Vagina (tissue), 2 donors: ENCODE measurements around the gene GTF2IRD1. TPM values are rescaled to one million over a fixed set of nuclear protein-coding genes. Genes with fewer than 3 reads are reported as not detected.

Source experiments
- DNase-seq, 2 donors: peaks; one replicate each; pipeline ENCODE4 v3.0.0-alpha.2; 2017; ENCODE audit errors: extremely low spot score in 2 of 2
- H3K27ac ChIP-seq: fragments of 200-600 bp; sonication (generic); one replicate; pipeline ENCODE4 v1.5.1; 2019
- H3K27me3 ChIP-seq: fragments of 200-600 bp; sonication (generic); one replicate; pipeline ENCODE4 v1.5.1; 2019
- H3K36me3 ChIP-seq, 2 donors: fragments of 200-600 bp; sonication (generic); one replicate each; pipeline ENCODE4 v1.5.1; 2017 to 2019
- H3K4me1 ChIP-seq: fragments of 200-600 bp; sonication (generic); one replicate; pipeline ENCODE4 v1.5.1; 2019
- H3K4me3 ChIP-seq, 2 donors: fragments of 200-600 bp; sonication (generic); 1 replicate in 1 of 2; 2 replicates in 1 of 2; pipeline ENCODE4 v1.5.1; 2016 to 2019
- H3K9me3 ChIP-seq: fragments of 200-600 bp; sonication (generic); one replicate; pipeline ENCODE4 v1.5.1; 2019
- POLR2A ChIP-seq, 2 donors: fragments of 450-650 bp; IDR thresholded peaks; one replicate each; pipeline ENCODE4 v1.6.1; 2017; ENCODE audit warnings: antibody characterized with exemption in 2 of 2, mild to moderate bottlenecking in 2 of 2, moderate library complexity in 2 of 2
- POLR2AphosphoS5 ChIP-seq, 2 donors: sonication (generic); formaldehyde crosslinking; IDR thresholded peaks; one replicate each; pipeline ENCODE4 v1.9.0; 2017; ENCODE audit warnings: antibody characterized with exemption in 2 of 2, mild to moderate bottlenecking in 2 of 2, low read depth in 1 of 2; ENCODE audit not compliant: insufficient read depth in 1 of 2
- intact Hi-C: fragments of 100-400 bp; cut with DNase I; formaldehyde crosslinking; loops from one replicate; pipeline ENCODE4 v1.15.1; 2023
- total RNA-seq: library from RNA; depleted of rRNA; stranded (reverse); fragments of >200 nt; gene quantifications from one replicate; pipeline ENCODE4 v1.2.3, GENCODE V29; 2016
- TF ChIP-seq, protein P1 (sequence below), 3 experiments: fragments of 450-650 bp in 2 of 3; fragments of 200-600 bp in 1 of 3; sonication (generic) in 1 of 3; IDR thresholded peaks; one replicate each; pipeline ENCODE4 v1.5.1; 2017 to 2019; ENCODE audit warnings: antibody characterized with exemption in 3 of 3, mild to moderate bottlenecking in 2 of 3, moderate library complexity in 2 of 3

GTF2IRD1 gene
- total RNA-seq, 1 donor from 2014 or later: 33.6 TPM

DNA sequence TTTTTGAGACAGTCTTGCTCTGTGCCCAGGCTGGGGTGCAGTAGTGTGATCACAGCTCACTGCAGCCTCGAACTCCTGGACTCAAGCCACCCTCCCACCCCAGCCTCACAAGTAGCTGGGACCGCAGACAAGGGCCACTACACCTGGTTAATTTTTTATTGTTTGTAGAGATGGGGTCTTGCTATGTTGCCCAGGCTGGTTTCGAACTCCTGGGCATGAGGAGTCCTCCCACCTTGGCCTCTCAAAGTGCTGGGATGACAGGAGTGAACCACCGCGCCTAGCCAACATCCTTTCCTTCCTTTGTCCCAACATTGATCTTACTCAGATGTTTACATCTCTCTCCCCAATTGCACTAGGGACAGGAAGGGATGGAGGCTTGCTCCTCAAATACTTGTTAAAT lies 3.3 kb downstream of the GTF2IRD1 start:
- no peaks in the 10 kb centered on the region for H3K27me3 ChIP-seq

GRCh38 chr7:74461970-74462706 lies 8.4 kb downstream of the GTF2IRD1 start:
- Histone ChIP-seq H3K9me3 (no peaks in the 10 kb centered on the region), H3K27me3 (no peaks in the 10 kb centered on the region), H3K4me3 (no peak overlapping the region), H3K27ac (no peak overlapping the region), H3K36me3 (no peaks in the 10 kb centered on the region), H3K4me1 (peaks cover 28% of the 10 kb centered on the region)
- DNase-seq: no peak
- TF ChIP-seq, protein P1, sequence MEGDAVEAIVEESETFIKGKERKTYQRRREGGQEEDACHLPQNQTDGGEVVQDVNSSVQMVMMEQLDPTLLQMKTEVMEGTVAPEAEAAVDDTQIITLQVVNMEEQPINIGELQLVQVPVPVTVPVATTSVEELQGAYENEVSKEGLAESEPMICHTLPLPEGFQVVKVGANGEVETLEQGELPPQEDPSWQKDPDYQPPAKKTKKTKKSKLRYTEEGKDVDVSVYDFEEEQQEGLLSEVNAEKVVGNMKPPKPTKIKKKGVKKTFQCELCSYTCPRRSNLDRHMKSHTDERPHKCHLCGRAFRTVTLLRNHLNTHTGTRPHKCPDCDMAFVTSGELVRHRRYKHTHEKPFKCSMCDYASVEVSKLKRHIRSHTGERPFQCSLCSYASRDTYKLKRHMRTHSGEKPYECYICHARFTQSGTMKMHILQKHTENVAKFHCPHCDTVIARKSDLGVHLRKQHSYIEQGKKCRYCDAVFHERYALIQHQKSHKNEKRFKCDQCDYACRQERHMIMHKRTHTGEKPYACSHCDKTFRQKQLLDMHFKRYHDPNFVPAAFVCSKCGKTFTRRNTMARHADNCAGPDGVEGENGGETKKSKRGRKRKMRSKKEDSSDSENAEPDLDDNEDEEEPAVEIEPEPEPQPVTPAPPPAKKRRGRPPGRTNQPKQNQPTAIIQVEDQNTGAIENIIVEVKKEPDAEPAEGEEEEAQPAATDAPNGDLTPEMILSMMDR (IDR thresholded peaks at IDR 0.05): no peak
- TF ChIP-seq POLR2A (IDR thresholded peaks at IDR 0.05) (no peak), POLR2AphosphoS5 (IDR thresholded peaks at IDR 0.05; ENCODE audit: insufficient read depth in 1 of 2, low read depth in 1 of 2) (no peak)
- intact Hi-C loops: no loop called here

More for the DNA sequence above, 3.3 kb downstream of the GTF2IRD1 start:
- TF ChIP-seq POLR2AphosphoS5 (IDR thresholded peaks at IDR 0.05; ENCODE audit: insufficient read depth in 1 of 2, low read depth in 1 of 2): no peak
- TF ChIP-seq POLR2A (IDR thresholded peaks at IDR 0.05): no peak
- TF ChIP-seq, protein P1 (IDR thresholded peaks at IDR 0.05): no peak
- H3K4me3 ChIP-seq: no peak overlapping the region
- intact Hi-C loops: loop anchor here (10.0 kb wide), 1 partner anchor 198 kb away; the partner anchor contains the start of gene GTF2I
- H3K36me3 ChIP-seq: no peaks in the 10 kb centered on the region
- peaks cover 31% of the 10 kb centered on the region for H3K4me1 ChIP-seq
- no peak for DNase-seq
- H3K9me3 ChIP-seq: no peaks in the 10 kb centered on the region
- H3K27ac ChIP-seq: peak overlapping the region; percentile 97

DNA sequence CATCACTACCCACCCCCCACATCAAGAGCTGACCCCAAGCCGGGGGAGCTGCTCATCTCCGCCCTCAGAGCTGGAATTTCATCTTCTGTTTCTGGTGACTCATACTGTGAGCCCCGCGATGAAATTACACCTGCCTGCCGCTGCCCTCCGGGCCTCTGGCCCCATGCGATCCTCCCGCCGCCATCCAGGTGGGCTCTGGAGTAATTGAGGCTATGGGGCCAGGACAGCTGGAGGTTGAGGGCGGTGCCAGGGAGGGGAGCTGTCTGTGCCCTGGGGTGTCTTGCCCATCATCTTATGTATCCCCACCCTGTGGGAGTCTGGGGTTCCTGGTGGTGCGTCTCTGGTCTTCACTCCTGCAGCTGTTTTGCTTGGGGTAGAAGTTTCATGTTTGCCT lies 9.0 kb downstream of the GTF2IRD1 start:
- H3K9me3 ChIP-seq: no peaks in the 10 kb centered on the region
- no peaks in the 10 kb centered on the region for H3K36me3 ChIP-seq
- no peak overlapping the region for H3K4me3 ChIP-seq
- peaks cover 32% of the 10 kb centered on the region for H3K4me1 ChIP-seq
- no peaks in the 10 kb centered on the region for H3K27me3 ChIP-seq
- intact Hi-C loops: no loop called here
- TF ChIP-seq POLR2AphosphoS5 (IDR thresholded peaks at IDR 0.05; ENCODE audit: insufficient read depth in 1 of 2, low read depth in 1 of 2) (no peak), POLR2A (IDR thresholded peaks at IDR 0.05) (no peak)
- TF ChIP-seq, protein P1 (IDR thresholded peaks at IDR 0.05): no peak
- DNase-seq: no peak
- no peak overlapping the region for H3K27ac ChIP-seq

GRCh38 chr7:74464931-74465886 lies 11.5 kb downstream of the GTF2IRD1 start:
- H3K4me1 ChIP-seq: peaks cover 32% of the 10 kb centered on the region
- H3K27me3 ChIP-seq: no peaks in the 10 kb centered on the region
- H3K4me3 ChIP-seq: no peak overlapping the region
- no peaks in the 10 kb centered on the region for H3K9me3 ChIP-seq
- H3K27ac ChIP-seq: peak overlapping the region; percentile 67
- intact Hi-C loops: no loop called here
- DNase-seq: no peak
- H3K36me3 ChIP-seq: no peaks in the 10 kb centered on the region
- TF ChIP-seq, protein P1 (IDR thresholded peaks at IDR 0.05): no peak
- peak; percentile 22 to 24 for TF ChIP-seq POLR2AphosphoS5 (IDR thresholded peaks at IDR 0.05; ENCODE audit: insufficient read depth in 1 of 2, low read depth in 1 of 2)
- no peak for TF ChIP-seq POLR2A (IDR thresholded peaks at IDR 0.05)
